ENCODE results near the gene SLC13A4. TPM values are rescaled to one million over a fixed set of nuclear protein-coding genes. Genes with fewer than 3 reads are reported as not detected.
"Not testable (repeated sequence)": the region's sequence is repeated elsewhere in the genome, so short reads cannot be mapped to it uniquely, and the experiment has no call there.

Gene SLC13A4
- total RNA-seq, 1 donor from 2014 or later: not detected

GRCh38 chr7:135661311-135662122 is 66.5 kb downstream of the SLC13A4 start:
- Mint-ChIP-seq H3K4me1 (ENCODE audit: low read depth) (peaks cover 26% of the 10 kb centered on the region), H3K36me3 (ENCODE audit: low read depth) (peaks cover 13% of the 10 kb centered on the region), H3K27me3 (ENCODE audit: low read depth) (no peaks in the 10 kb centered on the region), H3K27ac (peak overlapping the region; percentile 91), H3K4me3 (ENCODE audit: low read depth) (peak overlapping the region; percentile 95), H3K9me3 (no peaks in the 10 kb centered on the region)
- DNase-seq (ENCODE audit: low spot score): no peak
- intact Hi-C loops (cut with micrococcal nuclease): loop anchor here (1.0 to 10.0 kb wide), 7 partner anchors 51 to 1207 kb away; partner anchors contain the start of genes AKR1B1, BPGM, CNOT4 and CYREN

GRCh38 chr7:135659159-135659846 is 68.7 kb downstream of the SLC13A4 start:
- intact Hi-C loops (cut with micrococcal nuclease): no loop called here
- Mint-ChIP-seq H3K9me3 (no peaks in the 10 kb centered on the region), H3K4me1 (ENCODE audit: low read depth) (peaks cover 14% of the 10 kb centered on the region), H3K4me3 (ENCODE audit: low read depth) (no peak overlapping the region), H3K27ac (no peak overlapping the region), H3K36me3 (ENCODE audit: low read depth) (peaks cover 7% of the 10 kb centered on the region), H3K27me3 (ENCODE audit: low read depth) (no peaks in the 10 kb centered on the region)
- no peak for DNase-seq (ENCODE audit: low spot score)

GRCh38 chr7:135658564-135658963 is 69.4 kb downstream of the SLC13A4 start:
- Mint-ChIP-seq H3K4me3 (ENCODE audit: low read depth) (no peak overlapping the region), H3K27me3 (ENCODE audit: low read depth) (no peaks in the 10 kb centered on the region), H3K36me3 (ENCODE audit: low read depth) (peaks cover 4% of the 10 kb centered on the region), H3K4me1 (ENCODE audit: low read depth) (peaks cover 9% of the 10 kb centered on the region), H3K9me3 (no peaks in the 10 kb centered on the region), H3K27ac (no peak overlapping the region)
- intact Hi-C loops (cut with micrococcal nuclease): no loop called here
- DNase-seq (ENCODE audit: low spot score): no peak

GRCh38 chr7:135653340-135654080 is 74.5 kb downstream of the SLC13A4 start:
- DNase-seq (ENCODE audit: low spot score): no peak
- H3K36me3 Mint-ChIP-seq (ENCODE audit: low read depth): peaks cover 7% of the 10 kb centered on the region
- H3K4me1 Mint-ChIP-seq (ENCODE audit: low read depth): no peaks in the 10 kb centered on the region
- intact Hi-C loops (cut with micrococcal nuclease): no loop called here
- no peak overlapping the region for H3K4me3 Mint-ChIP-seq (ENCODE audit: low read depth)
- no peaks in the 10 kb centered on the region for H3K9me3 Mint-ChIP-seq
- H3K27ac Mint-ChIP-seq: no peak overlapping the region
- no peaks in the 10 kb centered on the region for H3K27me3 Mint-ChIP-seq (ENCODE audit: low read depth)

GRCh38 chr7:135650831-135651573 is 77.0 kb downstream of the SLC13A4 start:
- Mint-ChIP-seq H3K36me3 (ENCODE audit: low read depth) (peaks cover 19% of the 10 kb centered on the region), H3K27ac (no peak overlapping the region), H3K4me1 (ENCODE audit: low read depth) (no peaks in the 10 kb centered on the region), H3K27me3 (ENCODE audit: low read depth) (no peaks in the 10 kb centered on the region), H3K9me3 (no peaks in the 10 kb centered on the region), H3K4me3 (ENCODE audit: low read depth) (no peak overlapping the region)
- DNase-seq (ENCODE audit: low spot score): no peak
- intact Hi-C loops (cut with micrococcal nuclease): no loop called here

- H3K27me3 Mint-ChIP-seq (ENCODE audit: low read depth): no peaks in the 10 kb centered on the region
- no peak for DNase-seq (ENCODE audit: low spot score)
- H3K4me3 Mint-ChIP-seq (ENCODE audit: low read depth): no peak overlapping the region
- peaks cover 3% of the 10 kb centered on the region for H3K4me1 Mint-ChIP-seq (ENCODE audit: low read depth)
- peaks cover 44% of the 10 kb centered on the region for H3K36me3 Mint-ChIP-seq (ENCODE audit: low read depth)
- intact Hi-C loops (cut with micrococcal nuclease): no loop called here
- H3K27ac Mint-ChIP-seq: no peak overlapping the region
- H3K9me3 Mint-ChIP-seq: no peaks in the 10 kb centered on the region
These were observed 79.8 kb downstream of the SLC13A4 start for GRCh38 chr7:135648235-135648634.

- no peak for DNase-seq (ENCODE audit: low spot score)
- Mint-ChIP-seq H3K4me1 (ENCODE audit: low read depth) (peaks cover 3% of the 10 kb centered on the region), H3K27me3 (ENCODE audit: low read depth) (no peaks in the 10 kb centered on the region), H3K9me3 (no peaks in the 10 kb centered on the region), H3K4me3 (ENCODE audit: low read depth) (no peak overlapping the region), H3K36me3 (ENCODE audit: low read depth) (peaks cover 44% of the 10 kb centered on the region), H3K27ac (no peak overlapping the region)
- intact Hi-C loops (cut with micrococcal nuclease): no loop called here
These were observed 80.2 kb downstream of the SLC13A4 start for GRCh38 chr7:135647755-135648154.

GRCh38 chr7:135645296-135645904 is 82.6 kb downstream of the SLC13A4 start:
- Mint-ChIP-seq H3K4me3 (ENCODE audit: low read depth) (no peak overlapping the region), H3K9me3 (no peaks in the 10 kb centered on the region), H3K36me3 (ENCODE audit: low read depth) (peaks cover 60% of the 10 kb centered on the region), H3K27me3 (ENCODE audit: low read depth) (no peaks in the 10 kb centered on the region), H3K4me1 (ENCODE audit: low read depth) (peaks cover 3% of the 10 kb centered on the region), H3K27ac (no peak overlapping the region)
- intact Hi-C loops (cut with micrococcal nuclease): loop anchor here (1.0 kb wide), 2 partner anchors 133 to 364 kb away; no protein-coding TSS in a partner anchor
- no peak for DNase-seq (ENCODE audit: low spot score)

- peaks cover 65% of the 10 kb centered on the region for H3K36me3 Mint-ChIP-seq (ENCODE audit: low read depth)
- peaks cover 3% of the 10 kb centered on the region for H3K4me1 Mint-ChIP-seq (ENCODE audit: low read depth)
- no peaks in the 10 kb centered on the region for H3K27me3 Mint-ChIP-seq (ENCODE audit: low read depth)
- no peak overlapping the region for H3K4me3 Mint-ChIP-seq (ENCODE audit: low read depth)
- DNase-seq (ENCODE audit: low spot score): no peak
- no peak overlapping the region for H3K27ac Mint-ChIP-seq
- intact Hi-C loops (cut with micrococcal nuclease): loop anchor here (1.0 kb wide), 2 partner anchors 132 to 363 kb away; no protein-coding TSS in a partner anchor
- no peaks in the 10 kb centered on the region for H3K9me3 Mint-ChIP-seq
These were observed 83.3 kb downstream of the SLC13A4 start for GRCh38 chr7:135644729-135645128.

- peak overlapping the region; percentile 8 for H3K27ac Mint-ChIP-seq
- H3K9me3 Mint-ChIP-seq: no peaks in the 10 kb centered on the region
- intact Hi-C loops (cut with micrococcal nuclease): no loop called here
- peaks cover 3% of the 10 kb centered on the region for H3K4me1 Mint-ChIP-seq (ENCODE audit: low read depth)
- no peak overlapping the region for H3K4me3 Mint-ChIP-seq (ENCODE audit: low read depth)
- DNase-seq (ENCODE audit: low spot score): no peak
- H3K36me3 Mint-ChIP-seq (ENCODE audit: low read depth): peaks cover 67% of the 10 kb centered on the region
- no peaks in the 10 kb centered on the region for H3K27me3 Mint-ChIP-seq (ENCODE audit: low read depth)
These were observed 83.8 kb downstream of the SLC13A4 start for GRCh38 chr7:135644154-135644553.

- intact Hi-C loops (cut with micrococcal nuclease); H3K27me3 Mint-ChIP-seq (ENCODE audit: low read depth); H3K4me1 Mint-ChIP-seq (ENCODE audit: low read depth); H3K9me3 Mint-ChIP-seq; H3K27ac Mint-ChIP-seq; H3K4me3 Mint-ChIP-seq (ENCODE audit: low read depth); DNase-seq (ENCODE audit: low spot score): not testable (repeated sequence)
- peaks cover 70% of the 10 kb centered on the region for H3K36me3 Mint-ChIP-seq (ENCODE audit: low read depth)
These were observed 88.3 kb downstream of the SLC13A4 start for GRCh38 chr7:135639690-135640089.
